GM12875 (cell line): ENCODE results near the gene C2orf49.

Experiments used
- H3K4me3 ChIP-seq: one replicate; pipeline ENCODE4 v1.5.1; 2011; ENCODE audit warnings: low read depth, low read length, control low read depth
- CTCF ChIP-seq: IDR thresholded peaks from 2 replicates; pipeline ENCODE4 v1.5.1; 2011; ENCODE audit warnings: low read depth, mild to moderate bottlenecking, control low read depth, inconsistent platforms, low read length, moderate library complexity, borderline replicate concordance; ENCODE audit not compliant: insufficient read depth

C2orf49 gene

GRCh38 chr2:105337122-105338019, at the start of gene C2orf49:
Gene C2orf49 (plus strand): TSS chr2:105337540. CDS start chr2:105337588, 48 bp downstream.
- H3K4me3 ChIP-seq, result peak within 1 kb of the TSS; percentile 52
- no peak for TF ChIP-seq CTCF

- peak; percentile 43; the same call in 1 of the 2 replicates for TF ChIP-seq CTCF
- H3K4me3 ChIP-seq, result no peak overlapping the region
Measured at GRCh38 chr2:105287692-105288091, 49.6 kb upstream of the C2orf49 start.

- TF ChIP-seq CTCF, result no peak
- H3K4me3 ChIP-seq, result no peak overlapping the region
Measured at GRCh38 chr2:105288133-105288532, 49.2 kb upstream of the C2orf49 start.

- TF ChIP-seq CTCF, result no peak
- no peak overlapping the region for H3K4me3 ChIP-seq
Measured at GRCh38 chr2:105290981-105291660, 46.2 kb upstream of the C2orf49 start.

- H3K4me3 ChIP-seq, result no peak overlapping the region
- no peak for TF ChIP-seq CTCF
Measured at GRCh38 chr2:105291981-105292380, 45.4 kb upstream of the C2orf49 start.

GRCh38 chr2:105294046-105294445, 43.3 kb upstream of the C2orf49 start:
- TF ChIP-seq CTCF, result no peak
- no peak overlapping the region for H3K4me3 ChIP-seq
